Measurements from ENCODE around the gene PLPP3. TPM values are rescaled to one million over a fixed set of nuclear protein-coding genes. Genes with fewer than 3 reads are reported as not detected.

PLPP3 gene
- total RNA-seq, 2 experiments from 2014 or later, result not detected

DNA sequence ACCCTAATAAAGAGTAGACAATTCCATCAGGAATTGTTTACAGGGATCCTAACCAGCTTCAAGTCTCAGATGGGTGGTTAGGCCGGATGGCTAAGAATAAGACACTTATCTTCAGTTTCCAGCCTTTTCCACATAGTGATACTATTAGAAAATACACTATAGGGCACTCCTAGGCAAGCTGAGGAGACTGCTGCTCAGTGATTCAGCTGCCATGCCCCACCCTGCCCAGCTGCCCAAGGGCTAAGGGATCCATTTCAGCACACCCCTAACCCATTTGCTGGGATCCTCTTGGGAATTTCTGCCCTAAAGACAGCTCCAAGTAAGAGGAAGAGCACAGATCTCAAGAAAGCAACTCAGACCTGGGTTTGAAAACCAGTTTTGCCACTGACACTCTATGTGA is 31.9 kb downstream of the PLPP3 start:
- H3K9me3 ChIP-seq (ENCODE audit: control insufficient read depth in 1 of 2, insufficient read depth in 1 of 2, low read length in 2 of 2), result no peaks in the 10 kb centered on the region
- Mint-ChIP-seq H3K9me3 (no peaks in the 10 kb centered on the region), H3K27me3 (no peaks in the 10 kb centered on the region), H3K36me3 (ENCODE audit: low read depth) (no peaks in the 10 kb centered on the region), H3K4me1 (ENCODE audit: low read depth) (no peaks in the 10 kb centered on the region), H3K4me3 (no peak overlapping the region), H3K27ac (no peak overlapping the region)
- H3K4me3 ChIP-seq (ENCODE audit: low read length), result no peak overlapping the region
- TF ChIP-seq, protein P1, sequence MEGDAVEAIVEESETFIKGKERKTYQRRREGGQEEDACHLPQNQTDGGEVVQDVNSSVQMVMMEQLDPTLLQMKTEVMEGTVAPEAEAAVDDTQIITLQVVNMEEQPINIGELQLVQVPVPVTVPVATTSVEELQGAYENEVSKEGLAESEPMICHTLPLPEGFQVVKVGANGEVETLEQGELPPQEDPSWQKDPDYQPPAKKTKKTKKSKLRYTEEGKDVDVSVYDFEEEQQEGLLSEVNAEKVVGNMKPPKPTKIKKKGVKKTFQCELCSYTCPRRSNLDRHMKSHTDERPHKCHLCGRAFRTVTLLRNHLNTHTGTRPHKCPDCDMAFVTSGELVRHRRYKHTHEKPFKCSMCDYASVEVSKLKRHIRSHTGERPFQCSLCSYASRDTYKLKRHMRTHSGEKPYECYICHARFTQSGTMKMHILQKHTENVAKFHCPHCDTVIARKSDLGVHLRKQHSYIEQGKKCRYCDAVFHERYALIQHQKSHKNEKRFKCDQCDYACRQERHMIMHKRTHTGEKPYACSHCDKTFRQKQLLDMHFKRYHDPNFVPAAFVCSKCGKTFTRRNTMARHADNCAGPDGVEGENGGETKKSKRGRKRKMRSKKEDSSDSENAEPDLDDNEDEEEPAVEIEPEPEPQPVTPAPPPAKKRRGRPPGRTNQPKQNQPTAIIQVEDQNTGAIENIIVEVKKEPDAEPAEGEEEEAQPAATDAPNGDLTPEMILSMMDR (IDR thresholded peaks at IDR 0.05), result no peak
- H3K27me3 ChIP-seq (ENCODE audit: control insufficient read depth in 1 of 2, insufficient read depth in 2 of 2, low read length in 2 of 2), result no peaks in the 10 kb centered on the region
- DNase-seq (no peak), ATAC-seq (ENCODE audit: poor library complexity) (no peak)
- ChIA-PET CTCF (no interaction called here), POLR2A (no interaction called here)
- no peaks in the 10 kb centered on the region for H3K4me1 ChIP-seq (ENCODE audit: insufficient read depth, low read length)
- intact Hi-C loops (cut with DNase I, micrococcal nuclease), result no loop called here
- H3K36me3 ChIP-seq (ENCODE audit: insufficient read depth, low read length), result no peaks in the 10 kb centered on the region
- H3K27ac ChIP-seq (ENCODE audit: low read depth in 1 of 2, low read length in 2 of 2), result no peak overlapping the region

DNA sequence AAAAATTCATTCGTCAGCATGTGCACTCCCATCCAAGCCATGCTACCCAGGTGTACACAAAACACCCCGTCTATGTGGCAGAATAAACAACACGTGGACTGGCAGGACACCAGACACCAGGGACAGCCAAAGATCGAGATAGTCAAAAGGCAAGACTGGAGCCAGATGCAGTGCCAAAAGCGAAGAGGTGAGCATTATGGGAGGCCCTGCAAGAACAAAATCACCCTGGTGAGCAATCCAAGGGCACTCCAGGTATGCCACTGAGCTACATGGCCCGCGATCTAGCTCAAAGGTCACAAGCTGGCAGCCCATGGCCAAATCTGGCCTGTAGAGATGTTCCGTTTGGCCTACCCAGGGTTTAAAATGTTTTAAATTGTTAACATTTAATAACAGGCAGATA is 33.7 kb downstream of the PLPP3 start:
- no peak overlapping the region for H3K27ac Mint-ChIP-seq
- no peak overlapping the region for H3K4me3 Mint-ChIP-seq
- TF ChIP-seq, protein P1 (IDR thresholded peaks at IDR 0.05), result no peak
- H3K4me1 Mint-ChIP-seq (ENCODE audit: low read depth), result no peaks in the 10 kb centered on the region
- Histone ChIP-seq H3K27ac (ENCODE audit: low read depth in 1 of 2, low read length in 2 of 2) (no peak overlapping the region), H3K36me3 (ENCODE audit: insufficient read depth, low read length) (no peaks in the 10 kb centered on the region), H3K9me3 (ENCODE audit: control insufficient read depth in 1 of 2, insufficient read depth in 1 of 2, low read length in 2 of 2) (no peaks in the 10 kb centered on the region), H3K4me3 (ENCODE audit: low read length) (no peak overlapping the region), H3K27me3 (ENCODE audit: control insufficient read depth in 1 of 2, insufficient read depth in 2 of 2, low read length in 2 of 2) (no peaks in the 10 kb centered on the region), H3K4me1 (ENCODE audit: insufficient read depth, low read length) (no peaks in the 10 kb centered on the region)
- intact Hi-C loops (cut with DNase I, micrococcal nuclease), result no loop called here
- POLR2A ChIA-PET, result no interaction called here
- no peak for ATAC-seq (ENCODE audit: poor library complexity)
- H3K27me3 Mint-ChIP-seq, result no peaks in the 10 kb centered on the region
- H3K36me3 Mint-ChIP-seq (ENCODE audit: low read depth), result no peaks in the 10 kb centered on the region
- CTCF ChIA-PET, result no interaction called here
- H3K9me3 Mint-ChIP-seq, result no peaks in the 10 kb centered on the region
- DNase-seq, result no peak

DNA sequence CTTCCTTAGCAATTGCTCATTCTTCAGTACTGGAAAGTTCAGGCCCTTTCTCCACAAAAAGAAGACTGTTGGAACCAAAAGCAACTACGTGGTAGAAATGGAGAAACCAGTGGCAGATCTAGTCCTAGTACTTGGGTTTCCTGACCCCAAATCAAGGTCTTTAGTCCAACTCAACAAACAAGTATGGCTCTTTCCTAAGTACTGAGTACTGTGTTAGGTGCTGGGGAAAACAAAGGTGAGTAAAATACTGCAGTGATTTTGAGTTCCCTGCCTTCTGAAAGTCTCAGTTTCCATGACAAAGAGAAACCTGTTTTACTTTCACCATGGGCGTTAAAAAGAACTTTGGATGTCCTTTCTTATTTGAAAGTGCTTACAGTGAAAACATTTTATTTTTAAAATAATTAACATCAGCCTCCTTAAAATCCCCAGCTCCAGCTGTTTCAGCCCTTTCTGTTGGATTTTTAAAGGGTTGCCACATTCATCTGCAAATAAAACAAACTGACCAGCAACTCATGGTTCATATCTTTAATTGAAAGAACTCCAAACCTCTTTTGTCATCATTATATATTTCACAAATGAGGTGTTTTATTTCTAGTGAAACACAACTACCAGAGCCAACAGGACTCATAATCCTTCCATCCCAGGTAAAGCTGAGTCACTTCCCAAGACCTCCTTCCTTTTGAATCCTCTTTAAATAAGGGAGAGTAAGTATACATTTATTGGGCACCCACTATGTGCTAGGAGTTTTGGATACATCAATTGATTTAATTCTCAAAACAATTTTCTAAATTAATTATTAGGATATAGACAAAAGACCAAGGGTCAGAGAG is 35.4 kb downstream of the PLPP3 start:
- no peak overlapping the region for H3K27ac ChIP-seq (ENCODE audit: low read depth in 1 of 2, low read length in 2 of 2)
- CTCF ChIA-PET, result no interaction called here
- ATAC-seq (ENCODE audit: poor library complexity), result no peak
- H3K9me3 Mint-ChIP-seq, result no peaks in the 10 kb centered on the region
- no peaks in the 10 kb centered on the region for H3K36me3 Mint-ChIP-seq (ENCODE audit: low read depth)
- no peaks in the 10 kb centered on the region for H3K27me3 ChIP-seq (ENCODE audit: control insufficient read depth in 1 of 2, insufficient read depth in 2 of 2, low read length in 2 of 2)
- H3K27ac Mint-ChIP-seq, result no peak overlapping the region
- no peaks in the 10 kb centered on the region for H3K36me3 ChIP-seq (ENCODE audit: insufficient read depth, low read length)
- H3K4me1 ChIP-seq (ENCODE audit: insufficient read depth, low read length), result no peaks in the 10 kb centered on the region
- H3K4me1 Mint-ChIP-seq (ENCODE audit: low read depth), result no peaks in the 10 kb centered on the region
- no peak overlapping the region for H3K4me3 Mint-ChIP-seq
- intact Hi-C loops (cut with DNase I, micrococcal nuclease), result no loop called here
- TF ChIP-seq, protein P1 (IDR thresholded peaks at IDR 0.05), result no peak
- POLR2A ChIA-PET, result no interaction called here
- no peaks in the 10 kb centered on the region for H3K27me3 Mint-ChIP-seq
- no peak for DNase-seq
- H3K4me3 ChIP-seq (ENCODE audit: low read length), result no peak overlapping the region
- H3K9me3 ChIP-seq (ENCODE audit: control insufficient read depth in 1 of 2, insufficient read depth in 1 of 2, low read length in 2 of 2), result no peaks in the 10 kb centered on the region
